ENCODE measurements around the gene MAPK11. TPM values are rescaled to one million over a fixed set of nuclear protein-coding genes. Genes with fewer than 3 reads are reported as not detected.

The MAPK11 gene
- total RNA-seq, 2 donors from 2014 or later: 11.4 to 14.1 TPM

GRCh38 chr22:50311606-50312351 is 41.6 kb upstream of the MAPK11 start:
- no peaks in the 10 kb centered on the region for H3K27me3 ChIP-seq (replicated peaks; ENCODE audit: insufficient read depth)
- no peak overlapping the region for H3K27ac ChIP-seq
- H3K4me3 ChIP-seq: no peak overlapping the region
- WGBS: 87% methylated on average over 21 of the region's 23 CpGs
- H3K9me3 ChIP-seq: no peaks in the 10 kb centered on the region
- H3K4me1 ChIP-seq (replicated peaks): no peaks in the 10 kb centered on the region
- DNase-seq (ENCODE audit: low spot score): no peak
- H3K36me3 ChIP-seq: no peaks in the 10 kb centered on the region
- TF ChIP-seq CTCF (IDR thresholded peaks at IDR 0.05) (no peak), POLR2A (IDR thresholded peaks at IDR 0.05) (no peak), POLR2AphosphoS5 (IDR thresholded peaks at IDR 0.05) (no peak)
- intact Hi-C loops (cut with DNase I): no loop called here

DNA sequence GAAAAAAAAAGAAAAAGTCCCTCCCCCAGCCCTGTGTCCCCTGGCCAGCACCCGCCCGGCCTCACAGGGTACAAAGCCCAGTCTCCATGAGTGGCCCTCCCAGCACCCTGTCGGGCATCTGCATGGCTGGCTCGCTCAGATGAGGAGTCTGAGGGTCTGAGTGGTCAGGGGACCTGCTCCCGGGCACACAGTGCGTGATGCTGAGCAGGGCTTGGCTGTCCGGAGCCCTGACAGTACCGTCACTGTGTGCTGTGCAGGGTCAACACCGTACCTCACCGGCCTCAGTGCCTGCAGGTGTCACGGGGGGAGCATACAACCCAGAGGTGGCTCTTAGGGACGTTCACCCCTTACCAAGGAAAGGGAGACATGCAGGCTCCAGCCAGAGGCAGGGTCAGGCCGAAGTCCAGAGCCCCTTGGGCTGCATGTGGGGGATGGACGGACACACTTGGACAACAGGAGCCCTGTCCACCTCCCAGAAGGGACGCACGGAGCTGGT is 40.8 kb upstream of the MAPK11 start:
- Histone ChIP-seq H3K27ac (no peak overlapping the region), H3K4me3 (no peak overlapping the region), H3K27me3 (replicated peaks; ENCODE audit: insufficient read depth) (no peaks in the 10 kb centered on the region), H3K9me3 (no peaks in the 10 kb centered on the region), H3K4me1 (replicated peaks) (no peaks in the 10 kb centered on the region), H3K36me3 (no peaks in the 10 kb centered on the region)
- DNase-seq (ENCODE audit: low spot score): no peak
- WGBS: 91% methylated on average over 14 of the region's 16 CpGs
- no peak for TF ChIP-seq CTCF (IDR thresholded peaks at IDR 0.05)
- no peak for TF ChIP-seq POLR2AphosphoS5 (IDR thresholded peaks at IDR 0.05)
- TF ChIP-seq POLR2A (IDR thresholded peaks at IDR 0.05): no peak
- intact Hi-C loops (cut with DNase I): no loop called here

DNA sequence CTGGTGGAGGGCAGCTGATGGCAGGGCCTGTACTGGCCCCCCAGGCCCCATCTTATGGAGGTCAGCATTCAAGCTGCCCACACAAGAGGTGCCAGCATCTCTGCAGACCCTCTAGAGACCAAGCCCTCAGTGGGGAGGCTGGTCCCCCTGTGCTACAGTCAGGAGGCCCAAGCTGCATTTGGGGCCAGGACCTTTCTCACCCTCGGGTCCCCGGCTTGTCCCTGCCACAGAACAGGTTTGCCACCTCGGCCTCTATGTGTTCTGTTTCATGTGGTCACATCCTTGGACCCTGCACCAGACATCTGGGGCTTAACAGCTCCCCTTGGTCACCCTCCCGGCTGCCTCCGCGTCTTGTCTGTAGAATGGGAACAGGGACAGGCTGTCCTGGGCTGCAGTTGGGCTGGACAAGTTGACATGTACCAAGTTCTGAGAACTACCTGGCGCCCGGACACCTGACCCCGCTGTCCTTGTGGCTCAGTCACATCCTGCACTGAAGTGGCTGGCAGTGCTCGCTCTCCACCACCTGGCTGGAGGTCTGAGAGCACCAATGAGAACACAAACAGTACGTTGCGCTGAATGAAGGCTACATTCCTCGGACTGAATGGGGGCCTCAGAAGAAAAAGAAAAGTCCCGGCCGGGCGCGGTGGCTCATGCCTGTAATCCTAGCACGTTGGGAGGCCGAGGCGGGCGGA is 40.0 kb upstream of the MAPK11 start:
- no peak for DNase-seq (ENCODE audit: low spot score)

GRCh38 chr22:50309601-50309991 is 39.4 kb upstream of the MAPK11 start:
- peaks cover 7% of the 10 kb centered on the region for H3K4me1 ChIP-seq (replicated peaks)
- no peaks in the 10 kb centered on the region for H3K9me3 ChIP-seq
- DNase-seq (ENCODE audit: low spot score): no peak
- no peaks in the 10 kb centered on the region for H3K27me3 ChIP-seq (replicated peaks; ENCODE audit: insufficient read depth)
- TF ChIP-seq CTCF (IDR thresholded peaks at IDR 0.05) (no peak), POLR2AphosphoS5 (IDR thresholded peaks at IDR 0.05) (no peak), POLR2A (IDR thresholded peaks at IDR 0.05) (no peak)
- intact Hi-C loops (cut with DNase I): no loop called here
- no peak overlapping the region for H3K4me3 ChIP-seq
- no peaks in the 10 kb centered on the region for H3K36me3 ChIP-seq
- peak overlapping the region in 1 of 2 donors; percentile 77 for H3K27ac ChIP-seq
- WGBS: 86% methylated on average over 7 of the region's 7 CpGs

More for the DNA sequence above, 40.0 kb upstream of the MAPK11 start:
- intact Hi-C loops (cut with DNase I): no loop called here
- Histone ChIP-seq H3K36me3 (no peaks in the 10 kb centered on the region), H3K27me3 (replicated peaks; ENCODE audit: insufficient read depth) (no peaks in the 10 kb centered on the region), H3K4me1 (replicated peaks) (peaks cover under 1% of the 10 kb centered on the region), H3K27ac (no peak overlapping the region), H3K9me3 (no peaks in the 10 kb centered on the region), H3K4me3 (no peak overlapping the region)
- 86% methylated on average over 21 of the region's 21 CpGs for WGBS
- TF ChIP-seq CTCF (IDR thresholded peaks at IDR 0.05): no peak
- no peak for TF ChIP-seq POLR2A (IDR thresholded peaks at IDR 0.05)
- TF ChIP-seq POLR2AphosphoS5 (IDR thresholded peaks at IDR 0.05): no peak

Measured in prostate gland (tissue), 2 donors.